HepG2 (cell line): ENCODE results near the gene VWA1.

Experiments used
- AGO1 ChIP-seq: fragments of 200-400 bp; formaldehyde crosslinking; IDR thresholded peaks from 2 replicates; pipeline ENCODE4 v1.6.1; 2017; ENCODE audit warnings: mild to moderate bottlenecking, low read depth, low read length, moderate library complexity; ENCODE audit not compliant: poor library complexity, severe bottlenecking
- ATF4 ChIP-seq, 2 experiments: fragments of 450-650 bp in 1 of 2; sonication (generic) in 1 of 2; formaldehyde crosslinking; IDR thresholded peaks; 2 replicates each; pipeline versions ENCODE4 v1.5.0 to v1.8.0; 2020 to 2022; ENCODE audit warnings: mild to moderate bottlenecking in 1 of 2, missing genetic modification reagents in 1 of 2
- CREB1 ChIP-seq, 2 experiments: fragments of 450-650 bp in 1 of 2; IDR thresholded peaks; 2 replicates each; pipeline ENCODE4 v1.6.1; 2016 to 2017; ENCODE audit warnings: control low read depth in 1 of 2, mild to moderate bottlenecking in 1 of 2, missing compliant biosample characterization in 1 of 2, missing genetic modification characterization in 1 of 2
- CTCF ChIP-seq: sonication (generic); formaldehyde crosslinking; IDR thresholded peaks from 2 replicates; pipeline ENCODE4 v1.5.0; 2020; ENCODE audit warnings: mild to moderate bottlenecking, missing genetic modification reagents, moderate library complexity
- MTA3 ChIP-seq: sonication (generic); formaldehyde crosslinking; IDR thresholded peaks from 2 replicates; pipeline ENCODE4 v1.4.0; 2020; ENCODE audit warnings: missing genetic modification reagents
- NCOR1 ChIP-seq: fragments of 200-600 bp; sonication (generic); IDR thresholded peaks from 2 replicates; pipeline ENCODE4 v1.7.0; 2017; ENCODE audit warnings: antibody characterized with exemption, low read length, borderline replicate concordance
- ZNF251 ChIP-seq: sonication (generic); formaldehyde crosslinking; IDR thresholded peaks from 2 replicates; pipeline ENCODE4 v1.9.0; 2021; ENCODE audit warnings: mild to moderate bottlenecking, missing genetic modification reagents
- ZNF501 ChIP-seq: sonication (generic); formaldehyde crosslinking; IDR thresholded peaks from 2 replicates; pipeline ENCODE4 v1.5.1; 2020; ENCODE audit warnings: mild to moderate bottlenecking, moderate library complexity, missing genetic modification reagents
- ZNF766 ChIP-seq: sonication (generic); formaldehyde crosslinking; IDR thresholded peaks from 2 replicates; pipeline ENCODE4 v1.5.0; 2020; ENCODE audit warnings: missing genetic modification reagents, borderline replicate concordance

- no peak for TF ChIP-seq AGO1
- no peak for TF ChIP-seq ZNF251
- TF ChIP-seq ZNF766 (CRISPR knock-in tag): no peak
- no peak for TF ChIP-seq ATF4 (CRISPR knock-in tag; IDR thresholded peaks at IDR 0.05)
- no peak for TF ChIP-seq ZNF501 (CRISPR knock-in tag)
- no peak for TF ChIP-seq NCOR1
- no peak for TF ChIP-seq CTCF (CRISPR knock-in tag)
- TF ChIP-seq MTA3 (CRISPR knock-in tag): no peak
- TF ChIP-seq CREB1 (IDR thresholded peaks at IDR 0.05): no peak
- TF ChIP-seq CREB1 (CRISPR knock-in tag; IDR thresholded peaks at IDR 0.05): no peak
These were observed 1.7 kb upstream of the VWA1 start for GRCh38 chr1:1433804-1434130.
